NCI-H2171 (cell line): Measurements from ENCODE around the gene RNF144B.

Experiments used
- DNase-seq: peaks from one replicate; lab custom pipeline; 2025; lab: John Stamatoyannopoulos, UW

Gene RNF144B

GRCh38 chr6:18488526-18489270 lies 101.5 kb downstream of the RNF144B start:
- DNase-seq: no peak

GRCh38 chr6:18489335-18489734 lies 102.2 kb downstream of the RNF144B start:
- DNase-seq: no peak

GRCh38 chr6:18491308-18492045 lies 104.3 kb downstream of the RNF144B start:
- DNase-seq: no peak

- no peak for DNase-seq
These were observed 105.8 kb downstream of the RNF144B start for GRCh38 chr6:18492972-18493371.

- no peak for DNase-seq
These were observed 106.3 kb downstream of the RNF144B start for GRCh38 chr6:18493382-18493891.

GRCh38 chr6:18493925-18494324 lies 106.8 kb downstream of the RNF144B start:
- DNase-seq: no peak

- no peak for DNase-seq
These were observed 108.1 kb downstream of the RNF144B start for GRCh38 chr6:18495236-18495635.

- no peak for DNase-seq
These were observed 109.3 kb downstream of the RNF144B start for GRCh38 chr6:18496462-18496861.

- DNase-seq: no peak
These were observed 109.9 kb downstream of the RNF144B start for GRCh38 chr6:18497006-18497405.

- DNase-seq: no peak
These were observed 111.3 kb downstream of the RNF144B start for GRCh38 chr6:18498408-18498807.

- DNase-seq: no peak
These were observed 113.9 kb downstream of the RNF144B start for GRCh38 chr6:18500921-18501662.

GRCh38 chr6:18501663-18502013 lies 114.5 kb downstream of the RNF144B start:
- no peak for DNase-seq

GRCh38 chr6:18503206-18503592 lies 116.0 kb downstream of the RNF144B start:
- no peak for DNase-seq

- DNase-seq: peak; percentile 70
These were observed 116.6 kb downstream of the RNF144B start for GRCh38 chr6:18503593-18504231.

GRCh38 chr6:18504232-18504596 lies 117.1 kb downstream of the RNF144B start:
- no peak for DNase-seq

GRCh38 chr6:18506382-18507017 lies 119.3 kb downstream of the RNF144B start:
- DNase-seq: peak; percentile 39

GRCh38 chr6:18507018-18507415 lies 119.9 kb downstream of the RNF144B start:
- peak; percentile 72 for DNase-seq

- no peak for DNase-seq
These were observed 120.4 kb downstream of the RNF144B start for GRCh38 chr6:18507561-18507960.

- no peak for DNase-seq
These were observed 122.9 kb downstream of the RNF144B start for GRCh38 chr6:18509871-18510643.

GRCh38 chr6:18510644-18511033 lies 123.5 kb downstream of the RNF144B start:
- DNase-seq: no peak

GRCh38 chr6:18511211-18511610 lies 124.1 kb downstream of the RNF144B start:
- DNase-seq: no peak
